ENCODE data around the gene SORCS2. TPM values are rescaled to one million over a fixed set of nuclear protein-coding genes. Genes with fewer than 3 reads are reported as not detected.
A peak's percentile ranks its signal among the peaks of the same experiment; 100 is the strongest.

Gene SORCS2
- polyA plus RNA-seq, 3 donors: 0.46 to 0.55 TPM; not detected in 1

GRCh38 chr4:7529368-7530080, 337.2 kb downstream of the SORCS2 start:
- no peaks in the 10 kb centered on the region for H3K79me2 ChIP-seq (ENCODE audit: insufficient read depth, low read length)
- WGBS (ENCODE audit: insufficient coverage): 50% methylated on average over 8 of the region's 12 CpGs
- Mint-ChIP-seq H3K27me3 (ENCODE audit: low read depth in 3 of 3) (peaks cover 18 to 29% (median 22%) of the 10 kb centered on the region in 3 donors), H3K9me3 (peaks cover 1 to 6% (median 3%) of the 10 kb centered on the region in 7 donors), H3K4me1 (peaks cover 4% of the 10 kb centered on the region), H3K27ac (peak overlapping the region in 3 of 7 donors; percentile 16 to 61 (median 57)), H3K4me3 (no peak overlapping the region), H3K36me3 (no peaks in the 10 kb centered on the region)
- DNase-seq: no peak
- H3K4me3 ChIP-seq (replicated peaks in 1 of 3; ENCODE audit: low read depth in 2 of 3, low read length in 3 of 3): no peak overlapping the region
- no peaks in the 10 kb centered on the region for H4K20me1 ChIP-seq (ENCODE audit: insufficient read depth, low read length)
- intact Hi-C loops (cut with micrococcal nuclease): loop anchor here in 1 of 2 donors (10.0 kb wide), 1 partner anchor 125 kb away; no protein-coding TSS in a partner anchor
- H2AFZ ChIP-seq (ENCODE audit: insufficient read depth, low read depth, low read length, poor library complexity, severe bottlenecking): no peak overlapping the region
- H3K4me2 ChIP-seq (replicated peaks; ENCODE audit: extremely low read depth, low read length, poor library complexity, severe bottlenecking): no peak overlapping the region
- H3K4me1 ChIP-seq (ENCODE audit: control insufficient read depth in 1 of 2, insufficient read depth in 2 of 2, low read length in 2 of 2): peaks cover 3% of the 10 kb centered on the region in 2 donors
- TF ChIP-seq CTCF (IDR thresholded peaks at IDR 0.05): no peak
- H3K27ac ChIP-seq (ENCODE audit: low read depth in 1 of 2, low read length in 2 of 2): no peak overlapping the region
- no peaks in the 10 kb centered on the region for H3K36me3 ChIP-seq (replicated peaks in 1 of 2; ENCODE audit: control insufficient read depth in 1 of 2, insufficient read depth in 2 of 2, low read length in 2 of 2)
- H3K9ac ChIP-seq (ENCODE audit: insufficient read depth, low read length, poor library complexity, severe bottlenecking): no peak overlapping the region
- peaks cover 0 to 6% of the 10 kb centered on the region in 2 donors for H3K27me3 ChIP-seq (ENCODE audit: control insufficient read depth in 2 of 2, insufficient read depth in 2 of 2, low read length in 2 of 2)
- peaks cover 0 to 4% of the 10 kb centered on the region in 2 donors for H3K9me3 ChIP-seq (replicated peaks in 1 of 2; ENCODE audit: control insufficient read depth in 1 of 2, insufficient read depth in 1 of 2, low read length in 2 of 2)

- H3K4me2 ChIP-seq (replicated peaks; ENCODE audit: extremely low read depth, low read length, poor library complexity, severe bottlenecking): no peak overlapping the region
- no peak overlapping the region for H3K4me3 ChIP-seq (replicated peaks in 1 of 3; ENCODE audit: low read depth in 2 of 3, low read length in 3 of 3)
- no peaks in the 10 kb centered on the region for H3K4me1 Mint-ChIP-seq
- TF ChIP-seq CTCF (IDR thresholded peaks at IDR 0.05): no peak
- intact Hi-C loops (cut with micrococcal nuclease): loop anchor here in 1 of 2 donors (10.0 kb wide), 1 partner anchor 125 kb away; no protein-coding TSS in a partner anchor
- no peak overlapping the region for H3K9ac ChIP-seq (ENCODE audit: insufficient read depth, low read length, poor library complexity, severe bottlenecking)
- no peaks in the 10 kb centered on the region for H3K4me1 ChIP-seq (ENCODE audit: control insufficient read depth in 1 of 2, insufficient read depth in 2 of 2, low read length in 2 of 2)
- peaks cover 0 to 9% of the 10 kb centered on the region in 2 donors for H3K9me3 ChIP-seq (replicated peaks in 1 of 2; ENCODE audit: control insufficient read depth in 1 of 2, insufficient read depth in 1 of 2, low read length in 2 of 2)
- no peak overlapping the region for H3K27ac ChIP-seq (ENCODE audit: low read depth in 1 of 2, low read length in 2 of 2)
- peaks cover 15 to 24% (median 17%) of the 10 kb centered on the region in 3 donors for H3K27me3 Mint-ChIP-seq (ENCODE audit: low read depth in 3 of 3)
- no peak overlapping the region for H2AFZ ChIP-seq (ENCODE audit: insufficient read depth, low read depth, low read length, poor library complexity, severe bottlenecking)
- H3K27ac Mint-ChIP-seq: no peak overlapping the region
- no peak overlapping the region for H3K4me3 Mint-ChIP-seq
- H3K36me3 Mint-ChIP-seq: no peaks in the 10 kb centered on the region
- H3K36me3 ChIP-seq (replicated peaks in 1 of 2; ENCODE audit: control insufficient read depth in 1 of 2, insufficient read depth in 2 of 2, low read length in 2 of 2): no peaks in the 10 kb centered on the region
- DNase-seq: no peak
- H3K9me3 Mint-ChIP-seq: peaks cover 2 to 9% (median 4%) of the 10 kb centered on the region in 7 donors
- 46% methylated on average over 5 of the region's 7 CpGs for WGBS (ENCODE audit: insufficient coverage)
- H3K27me3 ChIP-seq (ENCODE audit: control insufficient read depth in 2 of 2, insufficient read depth in 2 of 2, low read length in 2 of 2): peaks cover 0 to under 1% of the 10 kb centered on the region in 2 donors
- H3K79me2 ChIP-seq (ENCODE audit: insufficient read depth, low read length): no peaks in the 10 kb centered on the region
- no peaks in the 10 kb centered on the region for H4K20me1 ChIP-seq (ENCODE audit: insufficient read depth, low read length)
These were observed 337.7 kb downstream of the SORCS2 start for GRCh38 chr4:7530082-7530481.

All from CD14-positive monocyte (primary cell).